SK-N-SH (cell line): ENCODE measurements around the gene NDEL1. TPM values are rescaled to one million over a fixed set of nuclear protein-coding genes. Genes with fewer than 3 reads are reported as not detected.

Source experiments
- CTCF ChIA-PET: fragments of 300-600, 350-600 bp; formaldehyde crosslinking; extraction: SDS; loops from one replicate; lab custom pipeline; 2021; lab: Yijun Ruan, JAX
- POLR2A ChIA-PET: fragments of 350-600 bp; sonication (Branson Sonifier 250); formaldehyde crosslinking; extraction: SDS; loops from one replicate; lab custom pipeline; 2020; ENCODE audit warnings: antibody characterized with exemption, inconsistent platforms; lab: Yijun Ruan, JAX
- DNase-seq: peaks from one replicate; pipeline ENCODE4 v3.0.0; 2012
- H2AFZ ChIP-seq: fragments of 200-600 bp; sonication (generic); 2 replicates; pipeline ENCODE4 v1.8.1; 2016; ENCODE audit warnings: antibody characterized with exemption, mild to moderate bottlenecking, low read depth
- H3F3A ChIP-seq: fragments of 200-600 bp; sonication (generic); replicated peaks from 2 replicates; pipeline ENCODE3; 2016; ENCODE audit warnings: antibody characterized with exemption, mild to moderate bottlenecking; ENCODE audit not compliant: insufficient read depth
- H3K27ac ChIP-seq, 2 experiments: fragments of 200-500 bp in 1 of 2; fragments of 200-600 bp in 1 of 2; sonication (Bioruptor generic) in 1 of 2; sonication (generic), shearing (Covaris generic) in 1 of 2; 2 replicates each; pipeline versions ENCODE4 v1.5.1 to v1.6.1; 2014 to 2016; ENCODE audit warnings: low read depth in 2 of 2, inconsistent platforms in 1 of 2, low read length in 1 of 2, mild to moderate bottlenecking in 1 of 2, mixed read lengths in 1 of 2
- H3K27me3 ChIP-seq: fragments of 200-600 bp; sonication (generic), shearing (Covaris generic); 2 replicates; pipeline ENCODE4 v1.6.1; 2016; ENCODE audit warnings: mixed run types; ENCODE audit not compliant: insufficient read depth
- H3K36me3 ChIP-seq, 2 experiments: fragments of 200-500 bp in 1 of 2; fragments of 200-600 bp in 1 of 2; sonication (Bioruptor generic) in 1 of 2; sonication (generic) in 1 of 2; replicated peaks in 1 of 2; 2 replicates each; pipeline versions ENCODE3 to v1.5.1; 2014 to 2016; ENCODE audit warnings: low read length in 1 of 2, mild to moderate bottlenecking in 1 of 2; ENCODE audit not compliant: insufficient read depth in 2 of 2, control insufficient read depth in 1 of 2
- H3K4me1 ChIP-seq, 2 experiments: fragments of 200-500 bp in 1 of 2; fragments of 200-600 bp in 1 of 2; sonication (Bioruptor generic) in 1 of 2; sonication (generic), shearing (Covaris generic) in 1 of 2; 2 replicates each; pipeline versions ENCODE4 v1.5.1 to v1.6.1; 2014 to 2016; ENCODE audit warnings: low read depth in 1 of 2, low read length in 1 of 2, mixed run types in 1 of 2; ENCODE audit not compliant: insufficient read depth in 2 of 2, control insufficient read depth in 1 of 2
- H3K4me2 ChIP-seq: fragments of 200-600 bp; sonication (generic), shearing (Covaris generic); 2 replicates; pipeline ENCODE4 v1.6.1; 2017; ENCODE audit warnings: mixed run types
- H3K4me3 ChIP-seq, 2 experiments: fragments of 200-500 bp in 1 of 2; fragments of 200-600 bp in 1 of 2; sonication (Bioruptor generic) in 1 of 2; sonication (generic), shearing (Covaris generic) in 1 of 2; 2 replicates each; pipeline versions ENCODE4 v1.5.1 to v1.8.1; 2014 to 2016; ENCODE audit warnings: low read depth in 2 of 2, inconsistent platforms in 1 of 2, low read length in 1 of 2, mild to moderate bottlenecking in 1 of 2, mixed read lengths in 1 of 2, moderate library complexity in 1 of 2
- H3K79me2 ChIP-seq: fragments of 200-600 bp; sonication (generic); 2 replicates; pipeline ENCODE4 v1.8.1; 2017; ENCODE audit warnings: mild to moderate bottlenecking; ENCODE audit not compliant: insufficient read depth
- H3K9ac ChIP-seq: fragments of 200-600 bp; sonication (generic); 2 replicates; pipeline ENCODE4 v1.6.1; 2017; ENCODE audit warnings: mixed run types
- H3K9me2 ChIP-seq: fragments of 200-600 bp; sonication (generic); 2 replicates; pipeline ENCODE4 v1.6.1; 2017; ENCODE audit warnings: mixed run types
- H3K9me3 ChIP-seq: fragments of 200-600 bp; sonication (generic); 2 replicates; pipeline ENCODE4 v1.6.1; 2017; ENCODE audit warnings: mixed run types, mild to moderate bottlenecking, moderate library complexity
- H4K20me1 ChIP-seq: fragments of 200-600 bp; sonication (generic); 2 replicates; pipeline ENCODE4 v1.6.1; 2017; ENCODE audit warnings: mild to moderate bottlenecking, mixed run types; ENCODE audit not compliant: insufficient read depth
- ELF1 ChIP-seq: IDR thresholded peaks from 2 replicates; pipeline ENCODE4 v1.4.0; 2012
- FOSL2 ChIP-seq: IDR thresholded peaks from 2 replicates; pipeline ENCODE4 v1.4.0; 2012; ENCODE audit warnings: low read depth, mild to moderate bottlenecking, moderate library complexity, borderline replicate concordance
- FOXJ3 ChIP-seq: sonication (generic); formaldehyde crosslinking; IDR thresholded peaks from 2 replicates; pipeline ENCODE4 v1.5.1; 2020; ENCODE audit warnings: mild to moderate bottlenecking, missing genetic modification reagents
- FOXM1 ChIP-seq: IDR thresholded peaks from 2 replicates; pipeline ENCODE4 v1.4.0; 2012; ENCODE audit warnings: low read depth, mild to moderate bottlenecking
- JUND ChIP-seq: IDR thresholded peaks from 2 replicates; pipeline ENCODE4 v1.4.0; 2012
- NFIC ChIP-seq: IDR thresholded peaks from 2 replicates; pipeline ENCODE4 v1.4.0; 2012; ENCODE audit warnings: borderline replicate concordance
- PBX3 ChIP-seq: IDR thresholded peaks from 2 replicates; pipeline ENCODE4; 2012
- RXRA ChIP-seq: IDR thresholded peaks from 2 replicates; pipeline ENCODE4 v1.4.0; 2012; ENCODE audit warnings: low read depth, mild to moderate bottlenecking, borderline replicate concordance
- YY1 ChIP-seq: IDR thresholded peaks from 2 replicates; pipeline ENCODE4 v1.4.0; 2012; ENCODE audit warnings: low read depth, mild to moderate bottlenecking
- WGBS: methylation state at CpG from one replicate; pipeline ENCODE4 v1.1.6; 2017; ENCODE audit warnings: low lambda C conversion rate; 5-methylcytosine and 5-hydroxymethylcytosine counted together
- polyA plus RNA-seq, 3 experiments: library from polyadenylated mRNA; depleted of rRNA; stranded (reverse); fragments of >200 nt; gene quantifications; 2 replicates each; pipeline ENCODE4 v1.2.3, GENCODE V29; 2012
- TF ChIP-seq, protein P1 (sequence below): fragments of 150-350 bp; IDR thresholded peaks from 2 replicates; pipeline ENCODE4 v1.6.1; 2017; ENCODE audit warnings: antibody characterized with exemption, low read length, low read depth, borderline replicate concordance

NDEL1 gene
- polyA plus RNA-seq, 1 of the 3 experiments (the other 2 are of a cell fraction), result 49.5 TPM

DNA sequence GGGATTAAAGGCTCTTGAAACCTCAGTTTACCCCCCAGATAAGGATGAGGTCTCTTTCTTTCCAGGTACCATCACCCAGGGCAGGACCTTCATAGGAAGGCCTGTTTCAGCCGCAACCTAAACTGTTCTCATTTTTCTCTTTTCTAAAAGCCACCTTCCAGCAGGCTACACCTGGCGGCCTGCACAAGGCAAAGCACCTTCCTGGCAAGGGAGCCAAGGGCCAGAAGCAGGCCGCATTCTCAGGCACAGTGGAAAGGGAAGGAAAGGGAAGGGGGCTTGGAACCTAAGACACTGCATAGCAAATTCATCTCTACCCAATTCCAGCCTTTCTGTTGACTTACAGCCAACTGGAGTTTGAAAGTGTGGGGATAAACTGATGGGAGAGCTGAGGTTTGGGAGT, 8.9 kb upstream of the NDEL1 start:
- Histone ChIP-seq H3K36me3 (no peaks in the 10 kb centered on the region), H3K79me2 (no peaks in the 10 kb centered on the region), H3K9me3 (no peaks in the 10 kb centered on the region), H3K9me2 (no peaks in the 10 kb centered on the region), H3K4me3 (no peak overlapping the region), H3K9ac (no peak overlapping the region), H3F3A (no peaks in the 10 kb centered on the region), H4K20me1 (no peaks in the 10 kb centered on the region), H3K4me2 (no peak overlapping the region), H3K27me3 (no peaks in the 10 kb centered on the region; the same call in 1 of the 2 replicates), H3K27ac (no peak overlapping the region), H3K4me1 (no peaks in the 10 kb centered on the region; a peak in 1 of 4 replicates), H2AFZ (no peak overlapping the region)
- CTCF ChIA-PET, result interaction anchor here (1.0 to 1.4 kb wide), 2 partner anchors 43 to 359 kb away, joined by 3 to 4 read pairs; no protein-coding TSS in a partner anchor
- no peak for DNase-seq
- POLR2A ChIA-PET, result no interaction called here
- WGBS, result 83% methylated on average over 3 of the region's 3 CpGs
- no peak for TF ChIP-seq RXRA
- no peak for TF ChIP-seq YY1
- TF ChIP-seq PBX3, result no peak

DNA sequence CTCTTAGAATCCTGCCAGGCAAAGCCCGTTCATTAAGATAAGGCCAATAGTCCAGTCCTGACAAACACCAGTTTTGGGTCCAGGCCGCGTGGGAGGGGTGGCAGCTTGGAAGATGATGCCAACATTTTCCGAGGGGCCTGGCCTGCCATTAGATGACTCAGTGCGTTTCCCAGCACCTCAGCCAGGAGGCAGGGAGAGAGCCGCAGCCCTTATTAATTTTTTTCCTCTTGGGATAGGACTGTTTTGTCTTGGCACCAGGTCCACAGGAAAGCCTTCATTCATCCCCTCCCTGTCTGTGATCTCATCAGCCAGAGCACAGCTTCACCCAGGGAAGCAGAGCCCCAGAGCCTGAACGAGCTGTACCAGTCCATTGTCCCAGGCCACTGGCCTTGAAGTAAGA, 4.7 kb upstream of the NDEL1 start:
- CTCF ChIA-PET, result interaction anchor here (1.2 to 1.7 kb wide), 3 partner anchors 11 to 315 kb away, joined by 3 to 5 read pairs (median 3); no protein-coding TSS in a partner anchor

More for the DNA sequence above, 4.7 kb upstream of the NDEL1 start:
- no peaks in the 10 kb centered on the region for H3K27me3 ChIP-seq
- no peak for DNase-seq
- H3K9me2 ChIP-seq, result no peaks in the 10 kb centered on the region
- no peak overlapping the region for H3K4me3 ChIP-seq
- 0 out of 2 replicates have a peak overlapping the region, but pooled peaks have one; percentile 4 for H3K4me2 ChIP-seq
- H3K9ac ChIP-seq, result no peak overlapping the region
- no peaks in the 10 kb centered on the region for H3F3A ChIP-seq
- POLR2A ChIA-PET, result no interaction called here
- 0 out of 4 replicates have a peak overlapping the region, but pooled peaks of 1 of the 2 experiments have one; percentile 11 for H3K27ac ChIP-seq
- peak overlapping the region; percentile 72 for H2AFZ ChIP-seq
- H3K79me2 ChIP-seq, result peaks cover under 1% of the 10 kb centered on the region; the same call in 1 of the 2 replicates
- H3K4me1 ChIP-seq, result no peaks in the 10 kb centered on the region; a peak in 1 of 4 replicates
- no peaks in the 10 kb centered on the region for H3K36me3 ChIP-seq
- no peak for TF ChIP-seq FOSL2
- no peak for TF ChIP-seq JUND
- TF ChIP-seq FOXM1, result no peak
- no peak for TF ChIP-seq FOXJ3 (CRISPR knock-in tag)
- TF ChIP-seq, protein P1, sequence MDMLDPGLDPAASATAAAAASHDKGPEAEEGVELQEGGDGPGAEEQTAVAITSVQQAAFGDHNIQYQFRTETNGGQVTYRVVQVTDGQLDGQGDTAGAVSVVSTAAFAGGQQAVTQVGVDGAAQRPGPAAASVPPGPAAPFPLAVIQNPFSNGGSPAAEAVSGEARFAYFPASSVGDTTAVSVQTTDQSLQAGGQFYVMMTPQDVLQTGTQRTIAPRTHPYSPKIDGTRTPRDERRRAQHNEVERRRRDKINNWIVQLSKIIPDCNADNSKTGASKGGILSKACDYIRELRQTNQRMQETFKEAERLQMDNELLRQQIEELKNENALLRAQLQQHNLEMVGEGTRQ, result no peak
- no peak; the same call in 1 of the 2 replicates for TF ChIP-seq NFIC
- no peak for TF ChIP-seq ELF1
- H3K9me3 ChIP-seq, result no peaks in the 10 kb centered on the region
- 59% methylated on average over 6 of the region's 7 CpGs for WGBS
- no peaks in the 10 kb centered on the region for H4K20me1 ChIP-seq
